Stimulated activated CD8-positive, alpha-beta memory T cell treated with anti-CD3 and anti-CD28 coated beads, Interleukin-12 subunit alpha, Interleukin-12 subunit beta, amount 100 ng/mL, for 1 hour (primary cell): ENCODE results near the gene SLC43A2.
"Not testable (repeated sequence)": the region's sequence is repeated elsewhere in the genome, so short reads cannot be mapped to it uniquely, and the experiment has no call there.

ENCODE experiments used
- DNase-seq: peaks from one replicate; pipeline ENCODE4 v3.0.0-alpha.2; 2020; ENCODE audit warnings: low read depth

SLC43A2 gene

GRCh38 chr17:1627982-1628855 is at the start of gene SLC43A2:
Gene SLC43A2 (minus strand): TSS chr17:1628834. CDS start chr17:1627874, 960 bp downstream.
- DNase-seq: peak; percentile 56

GRCh38 chr17:1676401-1676800 is 47.8 kb upstream of the SLC43A2 start:
- no peak for DNase-seq

GRCh38 chr17:1673041-1673785 is 44.6 kb upstream of the SLC43A2 start:
- DNase-seq: no peak

GRCh38 chr17:1663934-1664333 is 35.3 kb upstream of the SLC43A2 start:
- not testable (repeated sequence) for DNase-seq

GRCh38 chr17:1661045-1661444 is 32.4 kb upstream of the SLC43A2 start:
- no peak for DNase-seq

- no peak for DNase-seq
These were observed 29.5 kb upstream of the SLC43A2 start for GRCh38 chr17:1658100-1658499.

GRCh38 chr17:1653735-1654134 is 25.1 kb upstream of the SLC43A2 start:
- no peak for DNase-seq

- not testable (repeated sequence) for DNase-seq
These were observed 24.2 kb upstream of the SLC43A2 start for GRCh38 chr17:1652794-1653193.

- DNase-seq: no peak
These were observed 22.9 kb upstream of the SLC43A2 start for GRCh38 chr17:1651559-1651844.

- no peak for DNase-seq
These were observed 22.3 kb upstream of the SLC43A2 start for GRCh38 chr17:1650731-1651558.

GRCh38 chr17:1649844-1650501 is 21.3 kb upstream of the SLC43A2 start, which contains the start of gene RILP:
Gene RILP (minus strand): TSS chr17:1649866. CDS start chr17:1649804, 62 bp downstream.
- no peak for DNase-seq

GRCh38 chr17:1648963-1649843 is 20.6 kb upstream of the SLC43A2 start:
- DNase-seq: peak; percentile 86

- no peak for DNase-seq
These were observed 19.7 kb upstream of the SLC43A2 start for GRCh38 chr17:1648173-1648962.

GRCh38 chr17:1647802-1648171 is 19.2 kb upstream of the SLC43A2 start:
- no peak for DNase-seq

GRCh38 chr17:1646199-1646875 is 17.7 kb upstream of the SLC43A2 start:
- DNase-seq: no peak

- no peak for DNase-seq
These were observed 16.9 kb upstream of the SLC43A2 start, which contains the start of gene SCARF1 for GRCh38 chr17:1645207-1646171. Gene SCARF1 (minus strand): TSS chr17:1645732. CDS start chr17:1645697, 35 bp downstream.

GRCh38 chr17:1644493-1645206 is 16.0 kb upstream of the SLC43A2 start:
- no peak for DNase-seq
